Coronary artery (tissue), 2 donors: ENCODE results near the gene CYP2C8.

Experiments used
- DNase-seq: peaks from one replicate; pipeline ENCODE4 v3.0.0-alpha.2; 2017; ENCODE audit warnings: low spot score
- H3K27ac ChIP-seq, 2 donors: fragments of 200-600 bp; sonication (generic); one replicate each; pipeline ENCODE4 v1.5.1; 2016 to 2019
- H3K4me3 ChIP-seq: fragments of 200-600 bp; sonication (generic); 2 replicates; pipeline ENCODE4 v1.5.1; 2016; ENCODE audit warnings: mild to moderate bottlenecking, moderate library complexity
- TF ChIP-seq, protein P1 (sequence below): fragments of 200-600 bp; sonication (generic); IDR thresholded peaks from one replicate; pipeline ENCODE4 v1.5.1; 2019; ENCODE audit warnings: antibody characterized with exemption

Gene CYP2C8

DNA sequence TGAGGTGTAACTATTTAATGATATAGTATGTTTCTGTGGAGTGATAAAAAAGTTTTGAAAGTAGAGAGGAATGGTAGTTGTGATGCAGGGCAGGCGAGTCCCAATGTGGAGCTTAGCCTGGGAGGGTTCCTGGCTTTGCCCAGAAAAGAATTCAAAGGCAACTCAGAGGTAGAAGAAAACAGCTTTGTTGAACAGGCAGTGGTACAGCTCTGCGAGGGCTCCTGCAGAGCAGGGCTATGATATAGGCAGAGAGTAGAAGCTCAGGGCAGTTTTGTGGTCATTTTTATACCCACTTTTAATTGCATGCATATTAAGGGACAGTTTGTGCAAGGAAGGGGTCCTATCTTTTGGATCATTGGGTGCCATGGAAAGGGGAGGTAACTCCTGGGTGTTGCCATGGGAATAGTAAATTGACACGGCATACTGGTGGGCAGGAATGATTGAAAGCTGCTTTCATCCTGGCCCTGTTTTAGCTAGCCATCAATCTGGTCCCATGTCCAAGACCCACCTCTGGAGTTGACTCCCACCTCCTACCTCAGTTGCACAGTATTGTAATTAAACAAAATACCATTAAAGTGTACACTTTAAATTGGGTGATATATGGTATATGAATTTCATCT is 12.4 kb downstream of the CYP2C8 start:
- H3K4me3 ChIP-seq = no peak overlapping the region
- TF ChIP-seq, protein P1, sequence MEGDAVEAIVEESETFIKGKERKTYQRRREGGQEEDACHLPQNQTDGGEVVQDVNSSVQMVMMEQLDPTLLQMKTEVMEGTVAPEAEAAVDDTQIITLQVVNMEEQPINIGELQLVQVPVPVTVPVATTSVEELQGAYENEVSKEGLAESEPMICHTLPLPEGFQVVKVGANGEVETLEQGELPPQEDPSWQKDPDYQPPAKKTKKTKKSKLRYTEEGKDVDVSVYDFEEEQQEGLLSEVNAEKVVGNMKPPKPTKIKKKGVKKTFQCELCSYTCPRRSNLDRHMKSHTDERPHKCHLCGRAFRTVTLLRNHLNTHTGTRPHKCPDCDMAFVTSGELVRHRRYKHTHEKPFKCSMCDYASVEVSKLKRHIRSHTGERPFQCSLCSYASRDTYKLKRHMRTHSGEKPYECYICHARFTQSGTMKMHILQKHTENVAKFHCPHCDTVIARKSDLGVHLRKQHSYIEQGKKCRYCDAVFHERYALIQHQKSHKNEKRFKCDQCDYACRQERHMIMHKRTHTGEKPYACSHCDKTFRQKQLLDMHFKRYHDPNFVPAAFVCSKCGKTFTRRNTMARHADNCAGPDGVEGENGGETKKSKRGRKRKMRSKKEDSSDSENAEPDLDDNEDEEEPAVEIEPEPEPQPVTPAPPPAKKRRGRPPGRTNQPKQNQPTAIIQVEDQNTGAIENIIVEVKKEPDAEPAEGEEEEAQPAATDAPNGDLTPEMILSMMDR = no peak

DNA sequence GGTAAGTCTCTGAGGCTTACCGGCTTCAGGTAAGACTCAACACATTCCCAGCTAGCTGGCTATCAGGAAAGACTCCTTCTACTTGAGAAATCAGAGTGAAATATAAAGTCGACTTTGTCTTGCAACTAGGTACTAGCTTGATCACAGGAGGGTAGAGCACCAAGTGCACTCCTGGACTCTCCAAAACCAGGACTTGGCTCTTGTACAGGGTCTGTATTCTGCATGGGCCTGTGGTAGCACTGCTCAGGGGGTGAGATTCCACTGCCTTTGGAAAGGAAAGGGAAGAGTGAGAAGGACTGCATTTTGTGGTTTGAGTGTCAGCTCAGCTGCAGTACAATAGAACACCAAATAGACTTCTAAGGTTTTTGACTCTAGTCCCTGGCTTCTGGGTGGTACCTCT is 19.4 kb downstream of the CYP2C8 start:
- DNase-seq = no peak
- TF ChIP-seq, protein P1 = no peak
- H3K27ac ChIP-seq = no peak overlapping the region
- H3K4me3 ChIP-seq = no peak overlapping the region

More for the DNA sequence above, 12.4 kb downstream of the CYP2C8 start:
- no peak for DNase-seq
- H3K27ac ChIP-seq = no peak overlapping the region

DNA sequence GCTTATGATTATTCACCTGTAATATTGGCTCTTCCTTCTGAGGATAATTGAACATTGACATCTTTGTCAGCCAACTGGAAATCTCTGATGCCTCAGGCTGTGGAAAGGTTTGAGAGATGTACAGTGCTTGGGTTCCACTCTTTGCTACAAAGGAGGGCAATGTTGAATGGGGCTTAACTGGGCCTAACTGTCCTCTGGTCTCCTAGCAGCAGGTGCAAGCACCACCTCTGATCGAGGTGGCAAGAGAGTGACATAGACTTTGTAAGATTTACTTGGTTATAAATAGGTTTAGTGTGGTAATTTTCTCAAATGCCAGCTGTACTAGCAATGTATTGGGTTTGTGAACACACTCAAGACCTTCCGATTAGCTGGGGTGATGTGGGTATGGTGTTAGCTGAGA is 21.1 kb downstream of the CYP2C8 start:
- Histone ChIP-seq H3K4me3 (no peak overlapping the region), H3K27ac (no peak overlapping the region)
- TF ChIP-seq, protein P1 = no peak
- DNase-seq = no peak

DNA sequence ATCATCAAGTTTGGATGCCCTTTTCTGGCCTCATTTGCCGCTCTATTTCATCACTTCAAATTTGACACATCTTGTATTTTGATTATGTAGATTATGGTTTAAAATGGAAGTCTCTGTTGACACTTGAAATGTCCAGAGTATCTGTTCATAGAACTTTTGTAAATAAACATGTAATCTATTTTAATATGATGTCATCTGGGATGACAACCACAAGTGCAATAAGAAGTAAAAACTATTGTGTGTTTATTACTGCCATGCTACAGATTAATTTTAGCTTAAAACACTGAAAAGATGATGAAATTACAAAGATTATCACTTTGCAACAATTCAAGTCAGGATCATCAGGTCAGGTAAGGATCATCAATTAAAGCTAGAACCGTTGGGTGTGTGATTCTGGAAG is 30.0 kb downstream of the CYP2C8 start:
- DNase-seq = no peak
- TF ChIP-seq, protein P1 = no peak
- Histone ChIP-seq H3K4me3 (no peak overlapping the region), H3K27ac (no peak overlapping the region)

DNA sequence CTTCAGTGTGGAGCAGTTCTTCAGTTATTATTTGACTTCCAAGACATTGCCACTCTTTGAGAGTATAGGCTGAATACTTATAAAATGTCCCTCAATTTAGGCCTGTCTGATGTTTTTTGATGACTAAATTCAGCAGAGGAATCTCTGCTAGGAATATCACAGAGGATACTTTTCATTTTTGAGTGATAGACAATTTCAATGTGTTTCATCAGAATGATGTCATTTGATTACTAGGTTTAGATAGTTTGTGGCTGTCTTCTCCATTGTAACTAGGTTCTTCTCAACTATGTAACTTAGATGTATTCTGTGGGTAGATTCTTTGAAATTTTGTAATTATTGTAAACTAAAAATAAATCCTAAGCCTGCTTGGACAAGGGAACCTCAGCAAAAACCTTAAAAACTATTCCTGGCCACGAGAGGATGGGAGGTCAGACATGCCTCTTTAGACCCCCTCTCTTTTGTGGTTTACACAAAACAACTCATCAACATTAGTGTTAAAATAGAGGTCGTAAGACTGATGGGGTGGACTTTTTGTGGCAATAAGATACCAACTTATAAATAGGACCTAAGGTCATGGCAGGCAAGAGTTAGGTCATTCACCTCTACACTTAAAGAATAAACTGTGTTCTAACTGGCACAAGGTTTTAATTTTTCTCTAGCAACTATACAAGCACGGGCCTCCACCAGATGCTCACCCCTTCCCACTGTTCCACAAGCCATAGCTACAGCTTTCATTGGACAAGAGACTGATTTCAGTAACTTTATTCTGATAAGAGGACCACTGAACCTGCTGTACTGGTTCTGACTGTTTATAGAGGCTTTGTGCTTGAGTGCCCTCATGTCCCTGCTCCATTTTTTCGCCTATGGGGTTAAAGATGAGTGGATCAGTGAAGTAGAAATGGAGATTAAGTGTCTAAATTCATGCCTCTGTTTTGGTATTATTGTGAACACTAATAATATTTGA is 33.7 kb downstream of the CYP2C8 start:
- no peak for DNase-seq
- H3K27ac ChIP-seq = no peak overlapping the region
- TF ChIP-seq, protein P1 = no peak
- no peak overlapping the region for H3K4me3 ChIP-seq

DNA sequence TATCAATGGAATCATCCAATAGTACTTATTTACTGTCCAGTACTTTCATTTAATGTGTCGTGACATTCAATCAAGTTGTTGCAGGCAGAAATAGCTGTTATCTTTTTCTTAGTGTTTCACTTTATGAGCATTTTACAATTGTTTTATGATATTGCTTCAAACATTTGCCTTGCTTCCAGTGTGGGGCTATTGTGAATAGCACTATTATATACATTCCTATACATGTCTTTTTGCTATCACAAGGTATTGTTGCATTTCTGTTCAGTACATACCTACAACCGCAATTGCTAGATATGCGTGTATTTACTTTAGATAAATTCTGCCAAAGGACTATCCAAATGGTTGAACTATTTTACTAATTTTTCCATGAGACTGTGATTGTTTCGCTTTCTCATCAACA is 34.9 kb downstream of the CYP2C8 start:
- no peak for DNase-seq
- TF ChIP-seq, protein P1 = no peak
- no peak overlapping the region for H3K27ac ChIP-seq
- no peak overlapping the region for H3K4me3 ChIP-seq

DNA sequence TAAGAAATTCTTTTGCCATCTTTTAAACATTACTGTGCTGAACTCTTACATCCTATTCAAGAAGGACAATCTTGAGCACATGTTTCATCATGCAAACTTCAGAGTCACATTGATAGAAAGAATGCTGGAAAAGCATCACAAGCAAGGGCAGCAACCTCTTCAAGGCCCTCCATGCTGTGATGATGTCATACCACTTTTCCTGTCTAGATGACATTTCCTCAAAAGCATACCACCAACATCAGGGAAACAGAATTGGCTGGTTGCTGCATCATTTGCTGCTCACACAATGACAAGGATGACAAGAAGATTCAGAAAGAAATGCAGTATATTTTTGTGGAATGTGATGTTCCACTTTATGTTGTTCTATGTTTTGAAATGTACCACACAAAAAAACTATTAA is 37.6 kb downstream of the CYP2C8 start:
- TF ChIP-seq, protein P1 = no peak
- Histone ChIP-seq H3K27ac (no peak overlapping the region), H3K4me3 (no peak overlapping the region)
- DNase-seq = no peak
